HG03457 (cell line): Measurements from ENCODE around the gene PTPRF.

Experiments used
- ATAC-seq: cut with Tn5 transposase; IDR thresholded peaks from one replicate; pipeline ENCODE4 v1.9.1; 2021; ENCODE audit warnings: moderate number of reproducible peaks; ENCODE audit not compliant: unreplicated experiment

PTPRF gene

GRCh38 chr1:43512681-43513080 is 18.0 kb upstream of the PTPRF start:
- ATAC-seq: no peak

GRCh38 chr1:43513471-43514173 is 17.1 kb upstream of the PTPRF start:
- no peak for ATAC-seq

GRCh38 chr1:43518935-43519686 is 11.6 kb upstream of the PTPRF start:
- no peak for ATAC-seq

GRCh38 chr1:43520100-43520778 is 10.4 kb upstream of the PTPRF start:
- ATAC-seq: no peak

GRCh38 chr1:43521078-43521477 is 9.6 kb upstream of the PTPRF start:
- ATAC-seq: no peak

GRCh38 chr1:43521756-43522155 is 8.9 kb upstream of the PTPRF start:
- no peak for ATAC-seq

GRCh38 chr1:43522431-43522775 is 8.3 kb upstream of the PTPRF start:
- ATAC-seq: no peak

GRCh38 chr1:43522776-43523480 is 7.8 kb upstream of the PTPRF start:
- no peak for ATAC-seq

- ATAC-seq: no peak
Measured at GRCh38 chr1:43524804-43525203, 5.9 kb upstream of the PTPRF start.

- ATAC-seq: no peak
Measured at GRCh38 chr1:43526002-43526401, 4.7 kb upstream of the PTPRF start.

- no peak for ATAC-seq
Measured at GRCh38 chr1:43527111-43527878, 3.4 kb upstream of the PTPRF start.

- no peak for ATAC-seq
Measured at GRCh38 chr1:43529206-43529731, 1.4 kb upstream of the PTPRF start.

- ATAC-seq: no peak
Measured at GRCh38 chr1:43531107-43531905, 623 bp downstream of the PTPRF start.

- no peak for ATAC-seq
Measured at GRCh38 chr1:43531906-43532584, 1.4 kb downstream of the PTPRF start.

- no peak for ATAC-seq
Measured at GRCh38 chr1:43532716-43533115, 2.0 kb downstream of the PTPRF start.

- ATAC-seq: no peak
Measured at GRCh38 chr1:43533584-43533983, 2.9 kb downstream of the PTPRF start.

GRCh38 chr1:43534256-43534655 is 3.6 kb downstream of the PTPRF start:
- ATAC-seq: no peak

- no peak for ATAC-seq
Measured at GRCh38 chr1:43536196-43536863, 5.6 kb downstream of the PTPRF start.
